HG02870 (cell line): ENCODE measurements around the gene KCTD16.

Source experiments
- ATAC-seq: cut with Tn5 transposase; IDR thresholded peaks from one replicate; pipeline ENCODE4 v1.9.1; 2021; ENCODE audit warnings: mild to moderate bottlenecking, moderate library complexity; ENCODE audit not compliant: unreplicated experiment

The KCTD16 gene

GRCh38 chr5:144390133-144390532, 219.5 kb downstream of the KCTD16 start:
- ATAC-seq: no peak

- no peak for ATAC-seq
Observed at GRCh38 chr5:144391044-144391443, 220.4 kb downstream of the KCTD16 start.

GRCh38 chr5:144393641-144394435, 223.2 kb downstream of the KCTD16 start:
- ATAC-seq: no peak

GRCh38 chr5:144395704-144396103, 225.0 kb downstream of the KCTD16 start:
- ATAC-seq: peak; percentile 85

- ATAC-seq: no peak
Observed at GRCh38 chr5:144403058-144403457, 232.4 kb downstream of the KCTD16 start.

- ATAC-seq: no peak
Observed at GRCh38 chr5:144403817-144404420, 233.2 kb downstream of the KCTD16 start.

- no peak for ATAC-seq
Observed at GRCh38 chr5:144404672-144405071, 234.0 kb downstream of the KCTD16 start.

- ATAC-seq: no peak
Observed at GRCh38 chr5:144405991-144406390, 235.3 kb downstream of the KCTD16 start.

- ATAC-seq: no peak
Observed at GRCh38 chr5:144406442-144406841, 235.8 kb downstream of the KCTD16 start.

- ATAC-seq: no peak
Observed at GRCh38 chr5:144414202-144415029, 243.7 kb downstream of the KCTD16 start.

- no peak for ATAC-seq
Observed at GRCh38 chr5:144416196-144416595, 245.5 kb downstream of the KCTD16 start.

GRCh38 chr5:144418719-144419118, 248.0 kb downstream of the KCTD16 start:
- no peak for ATAC-seq

GRCh38 chr5:144421411-144421810, 250.7 kb downstream of the KCTD16 start:
- ATAC-seq: no peak

GRCh38 chr5:144422018-144422727, 251.5 kb downstream of the KCTD16 start:
- no peak for ATAC-seq

- ATAC-seq: no peak
Observed at GRCh38 chr5:144427866-144428265, 257.2 kb downstream of the KCTD16 start.

- ATAC-seq: no peak
Observed at GRCh38 chr5:144428326-144428725, 257.7 kb downstream of the KCTD16 start.

- ATAC-seq: no peak
Observed at GRCh38 chr5:144429405-144429804, 258.7 kb downstream of the KCTD16 start.

- no peak for ATAC-seq
Observed at GRCh38 chr5:144429905-144430304, 259.2 kb downstream of the KCTD16 start.

- no peak for ATAC-seq
Observed at GRCh38 chr5:144433140-144433822, 262.6 kb downstream of the KCTD16 start.

GRCh38 chr5:144433893-144434292, 263.2 kb downstream of the KCTD16 start:
- ATAC-seq: no peak
